Heart right ventricle (tissue), 16 donors: ENCODE measurements around the gene MB. TPM values are rescaled to one million over a fixed set of nuclear protein-coding genes. Genes with fewer than 3 reads are reported as not detected.
A peak's percentile ranks its signal among the peaks of the same experiment; 100 is the strongest.

Experiments
- ATAC-seq, 8 donors: fragments of 200-7000 bp; cut with Tn5 transposase; one replicate each; pipeline ENCODE4 v1.9.1; 2020; ENCODE audit warnings: mild to moderate bottlenecking in 8 of 8, moderate library complexity in 8 of 8, moderate number of reproducible peaks in 1 of 8
- DNase-seq, 2 donors: peaks; one replicate each; pipeline ENCODE4 v3.0.0-alpha.2; 2020
- H3K27ac ChIP-seq, 10 donors: fragments of 200-600 bp; sonication (generic) in 2 of 10; one replicate each; pipeline versions ENCODE4 v1.5.0 to v1.8.0; 2020 to 2022; ENCODE audit warnings: mild to moderate bottlenecking in 3 of 10
- H3K27me3 ChIP-seq, 7 donors: fragments of 200-600 bp; one replicate each; pipeline ENCODE4 v1.8.0; 2021 to 2022; ENCODE audit warnings: mild to moderate bottlenecking in 2 of 7
- H3K36me3 ChIP-seq, 9 donors: fragments of 200-600 bp; sonication (generic) in 1 of 9; one replicate each; pipeline versions ENCODE4 v1.5.0 to v1.8.0; 2020 to 2022; ENCODE audit warnings: mild to moderate bottlenecking in 2 of 9
- H3K4me1 ChIP-seq, 9 donors: fragments of 200-600 bp; sonication (generic) in 1 of 9; one replicate each; pipeline versions ENCODE4 v1.5.0 to v1.8.0; 2020 to 2022; ENCODE audit warnings: mild to moderate bottlenecking in 4 of 9
- H3K4me3 ChIP-seq, 10 donors: fragments of 200-600 bp; sonication (generic) in 2 of 10; one replicate each; pipeline versions ENCODE4 v1.5.0 to v1.8.0; 2020 to 2022; ENCODE audit warnings: mild to moderate bottlenecking in 7 of 10, moderate library complexity in 2 of 10
- H3K9me3 ChIP-seq, 11 donors: fragments of 200-600 bp in 10 of 11; sonication (generic) in 2 of 11; one replicate each; pipeline versions ENCODE4 v1.5.0 to v1.8.0; 2013 to 2022; ENCODE audit warnings: mild to moderate bottlenecking in 2 of 11, control low read depth in 1 of 11, moderate library complexity in 1 of 11
- WGBS, 2 donors: extraction: QIAGEN DNeasy Blood & Tissue Kit; methylation state at CpG; one replicate each; pipeline ENCODE4 v1.1.7; 2013; ENCODE audit warnings: inconsistent platforms in 1 of 2; 5-methylcytosine and 5-hydroxymethylcytosine counted together
- intact Hi-C, 10 donors: fragments of 100-400 bp; cut with DNase I; formaldehyde crosslinking; loops; one replicate each; pipeline versions ENCODE4 v1.11.1 to v1.14.2; 2022
- polyA plus RNA-seq, 2 donors: library from polyadenylated mRNA; stranded (reverse); fragments of 200-250 nt; gene quantifications; one replicate each; pipeline ENCODE4 v1.2.3, GENCODE V29; 2013
- total RNA-seq, 10 donors: library from RNA; stranded (reverse); fragmentation: NEBNext Ultra II Directional in 3 of 10; extraction: Animal tissue kit (Norgen Biotek cat#: 25700) in 3 of 10; gene quantifications; one replicate each; pipeline versions ENCODE4 v1.2.1 to v1.2.4, GENCODE V29; 2021 to 2023
- TF ChIP-seq, protein P1 (sequence below), 9 donors: fragments of 200-600 bp; sonication (generic) in 2 of 9; IDR thresholded peaks; one replicate each; pipeline versions ENCODE4 v1.5.0 to v1.8.0; 2021 to 2022; ENCODE audit warnings: antibody characterized with exemption in 9 of 9, mild to moderate bottlenecking in 5 of 9, moderate library complexity in 1 of 9
- donor health status: Arrhythmogenic right ventricular cardiomyopathy.
- donor health status: ischemic (EF 13 %, LVEDD 7.1; RV severe dilation, severe dysfunction).
- donor health status: healthy with polysubstance abuse.
- donor health status: DM: no; HTN: yes; CAD: no.
- donor health status: DM: no; HTN: no; CAD: no.
- donor health status: ischemic (EF 25% LVEDD 6.9; RV normal size, moderate dysfunction).
- donor health status: ischemic (EF 25% LVEDD 5.7; RV mildly dilated, moderate dysfunction).
- donor health status: healthy.
- donor health status: DM: yes; HTN: yes; CAD: no.
- donor health status: Ischemic cardiomyopathy.
- donor health status: ischemic (EF 35%, LVEDD 5.7; RV mildly dilated, moderate dysfunction).
- donor health status: nonischemic (EF 11% LVEDD 7.7; RV severe dilation, severe dysfunction).
- donor health status: DM: yes; HTN: yes; CAD: no.
- donor health status: PGD.
- donor health status: ischemic (EF 29% LVEDD 5.4; RV normal size, mild dysfunction).
- donor health status: nonischemic (EF 23%, LVEDD 6.1; RV moderate dilation, normal function).

The MB gene
- total and polyA plus RNA-seq, 12 donors: 8,931 to 22,407 (median 13,517) TPM

DNA sequence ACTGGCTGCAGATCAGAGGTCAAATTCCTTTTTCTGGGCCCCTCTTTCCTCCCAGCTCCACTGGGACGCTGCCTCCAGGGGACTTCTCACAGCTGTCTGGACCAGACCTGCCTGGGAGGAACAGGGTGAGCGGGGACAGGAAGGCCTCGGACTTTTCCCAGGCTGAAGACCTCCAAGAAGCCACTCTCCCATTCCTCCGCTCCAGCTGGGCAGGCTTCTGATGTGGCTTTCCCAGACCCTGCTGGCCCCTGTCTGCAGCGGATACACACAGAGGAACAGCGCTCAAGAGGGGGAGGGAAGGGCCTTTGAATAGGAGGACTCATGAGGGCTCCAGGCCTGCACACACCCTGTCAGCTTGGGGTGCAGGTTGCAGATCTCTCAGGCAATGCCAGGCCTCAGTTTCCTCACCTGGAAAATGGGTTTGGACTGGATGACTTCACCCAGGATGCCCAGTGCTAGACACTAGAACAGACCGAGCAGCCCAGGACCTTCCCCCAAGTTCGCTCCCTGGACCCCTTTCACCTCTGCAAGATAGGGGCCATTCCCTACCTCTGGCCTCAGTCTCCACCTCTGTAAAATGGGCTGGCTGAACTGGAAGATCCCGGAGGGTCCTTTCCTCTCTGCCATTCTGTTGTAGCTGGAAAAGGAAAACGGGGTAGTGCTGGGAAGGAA lies 36.6 kb downstream of the MB start:
- Histone ChIP-seq H3K4me3 (no peak overlapping the region), H3K27ac (peak overlapping the region in 6 of 10 donors; percentile 4 to 48 (median 38)), H3K27me3 (no peaks in the 10 kb centered on the region), H3K9me3 (no peaks in the 10 kb centered on the region), H3K4me1 (peaks cover 0 to 22% (median 8%) of the 10 kb centered on the region in 9 donors), H3K36me3 (no peaks in the 10 kb centered on the region)
- DNase-seq: peak; percentile 64 to 65
- TF ChIP-seq, protein P1, sequence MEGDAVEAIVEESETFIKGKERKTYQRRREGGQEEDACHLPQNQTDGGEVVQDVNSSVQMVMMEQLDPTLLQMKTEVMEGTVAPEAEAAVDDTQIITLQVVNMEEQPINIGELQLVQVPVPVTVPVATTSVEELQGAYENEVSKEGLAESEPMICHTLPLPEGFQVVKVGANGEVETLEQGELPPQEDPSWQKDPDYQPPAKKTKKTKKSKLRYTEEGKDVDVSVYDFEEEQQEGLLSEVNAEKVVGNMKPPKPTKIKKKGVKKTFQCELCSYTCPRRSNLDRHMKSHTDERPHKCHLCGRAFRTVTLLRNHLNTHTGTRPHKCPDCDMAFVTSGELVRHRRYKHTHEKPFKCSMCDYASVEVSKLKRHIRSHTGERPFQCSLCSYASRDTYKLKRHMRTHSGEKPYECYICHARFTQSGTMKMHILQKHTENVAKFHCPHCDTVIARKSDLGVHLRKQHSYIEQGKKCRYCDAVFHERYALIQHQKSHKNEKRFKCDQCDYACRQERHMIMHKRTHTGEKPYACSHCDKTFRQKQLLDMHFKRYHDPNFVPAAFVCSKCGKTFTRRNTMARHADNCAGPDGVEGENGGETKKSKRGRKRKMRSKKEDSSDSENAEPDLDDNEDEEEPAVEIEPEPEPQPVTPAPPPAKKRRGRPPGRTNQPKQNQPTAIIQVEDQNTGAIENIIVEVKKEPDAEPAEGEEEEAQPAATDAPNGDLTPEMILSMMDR (IDR thresholded peaks at IDR 0.05): no peak
- WGBS, 2 donors: 82% methylated on average over 10 of the region's 10 CpGs
- intact Hi-C loops: loop anchor here in 8 of 10 donors (5.0 to 10.0 kb wide), 4 partner anchors 116 to 233 kb away; no protein-coding TSS in a partner anchor
- peak in 7 of 8 donors; percentile 19 to 64 (median 38) for ATAC-seq

DNA sequence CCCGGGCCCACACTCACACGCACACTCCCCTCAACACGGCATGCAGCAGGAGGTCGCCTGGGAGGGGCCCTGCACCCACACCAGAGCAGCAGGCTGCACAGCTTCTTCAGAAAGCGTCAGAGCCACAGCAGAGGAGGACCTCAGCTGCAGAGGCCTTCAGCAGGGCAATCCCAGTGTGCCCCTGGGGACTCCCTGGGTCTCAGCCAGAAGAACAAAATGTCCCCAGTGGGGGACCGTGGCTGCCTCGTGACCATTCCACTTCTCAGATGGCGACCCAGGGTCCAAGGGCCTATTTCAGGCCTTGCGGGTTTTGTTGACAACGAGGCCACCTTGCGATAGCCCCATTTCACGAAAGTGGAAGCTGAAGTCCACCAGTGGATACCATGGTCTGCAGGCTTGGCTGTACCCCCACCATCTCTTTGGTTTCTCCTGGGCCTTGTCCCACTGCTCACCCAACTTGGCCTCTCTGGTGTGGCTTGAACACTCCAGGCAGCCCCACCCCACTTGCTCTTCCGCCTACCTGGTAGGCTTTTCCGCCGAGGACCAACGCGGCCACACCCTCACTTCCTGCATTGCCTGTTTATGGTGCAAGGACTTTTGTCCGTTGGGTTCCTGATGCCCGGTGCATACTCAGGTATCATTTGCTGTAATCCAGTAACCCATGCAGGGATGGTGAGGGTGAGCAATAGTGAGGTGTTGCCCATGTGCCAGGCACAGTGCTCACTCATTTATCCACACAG lies 38.1 kb downstream of the MB start:
- H3K4me3 ChIP-seq: no peak overlapping the region
- no peaks in the 10 kb centered on the region for H3K9me3 ChIP-seq
- no peaks in the 10 kb centered on the region for H3K27me3 ChIP-seq
- DNase-seq: peak; percentile 47 to 61
- 84 to 88% methylated on average over 19 of the region's 19 CpGs for WGBS, 2 donors
- TF ChIP-seq, protein P1 (IDR thresholded peaks at IDR 0.05): no peak
- intact Hi-C loops: loop anchor here in 1 of 10 donors (5.0 kb wide), 1 partner anchor 52 kb away; no protein-coding TSS in a partner anchor
- H3K36me3 ChIP-seq: no peaks in the 10 kb centered on the region
- peaks cover 0 to 29% (median 8%) of the 10 kb centered on the region in 9 donors for H3K4me1 ChIP-seq
- H3K27ac ChIP-seq: peak overlapping the region in 4 of 10 donors; percentile 6 to 61 (median 38)
- peak; percentile 9 to 47 (median 20) for ATAC-seq

DNA sequence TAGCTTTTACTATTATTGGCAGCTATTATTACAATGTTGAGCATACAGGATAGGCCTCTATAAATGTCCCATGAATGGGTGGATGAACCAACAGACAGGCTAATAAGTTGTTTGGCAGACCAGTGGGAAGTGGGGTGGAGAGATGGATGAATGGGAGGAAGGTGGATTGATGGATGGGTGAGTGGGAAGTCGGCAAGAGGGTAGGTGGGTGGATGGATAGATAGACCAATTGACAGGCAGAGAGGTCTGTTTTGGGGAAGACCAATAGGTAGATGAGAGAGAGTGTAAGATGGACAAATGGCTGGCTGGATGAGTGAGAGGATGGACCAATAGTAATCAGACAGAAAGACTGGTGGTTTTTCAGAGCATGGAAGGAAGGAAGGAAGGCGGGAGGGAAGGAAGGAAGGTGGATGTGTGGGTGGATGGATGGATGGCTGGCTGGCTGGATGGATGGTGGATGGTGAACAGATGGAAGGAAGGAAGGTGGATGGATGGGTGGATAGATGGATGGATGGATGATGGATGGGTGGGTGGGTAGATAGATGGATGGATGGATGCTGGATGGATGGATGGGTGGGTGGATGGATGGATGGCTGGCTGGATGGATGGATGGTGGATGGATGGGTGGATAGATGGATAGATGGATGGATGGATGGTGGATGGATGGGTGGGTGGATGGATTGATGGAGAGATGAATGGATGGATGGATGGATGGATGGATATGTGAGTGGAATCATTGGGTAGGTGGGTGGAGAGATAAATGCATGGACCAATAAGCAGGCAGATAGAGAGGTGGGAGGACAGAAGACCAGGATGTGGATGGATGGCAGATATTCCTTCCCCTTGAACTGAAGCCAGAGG lies 39.1 kb downstream of the MB start:
- TF ChIP-seq, protein P1 (IDR thresholded peaks at IDR 0.05): no peak
- no peak overlapping the region for H3K27ac ChIP-seq

DNA sequence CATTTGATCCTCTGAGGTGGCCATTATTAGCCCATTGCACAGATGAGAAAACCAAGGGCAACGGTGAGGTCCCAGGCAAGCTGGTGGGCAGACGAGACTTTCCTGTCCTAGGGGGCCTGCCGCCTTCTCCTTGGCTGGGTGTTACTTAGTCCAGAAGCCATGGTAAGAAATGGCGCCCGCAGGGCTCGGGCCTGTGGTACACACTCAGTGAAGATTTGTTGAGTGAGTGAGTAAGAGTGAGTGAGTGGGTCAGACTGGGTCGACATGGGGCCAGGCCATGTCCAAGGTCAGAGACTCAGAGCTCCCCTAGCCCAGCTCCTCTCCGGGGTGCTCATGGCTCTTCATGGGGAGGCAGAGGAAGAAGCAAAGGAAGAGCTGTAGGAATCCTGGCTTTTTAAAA lies 40.5 kb downstream of the MB start:
- ATAC-seq (no peak), DNase-seq (no peak)
- Histone ChIP-seq H3K4me1 (peaks cover 0 to 13% (median 0%) of the 10 kb centered on the region in 9 donors), H3K4me3 (no peak overlapping the region), H3K27me3 (no peaks in the 10 kb centered on the region), H3K36me3 (no peaks in the 10 kb centered on the region), H3K9me3 (no peaks in the 10 kb centered on the region), H3K27ac (no peak overlapping the region)
- TF ChIP-seq, protein P1 (IDR thresholded peaks at IDR 0.05): no peak
- WGBS, 2 donors: 87 to 89% methylated on average over 8 of the region's 8 CpGs
- intact Hi-C loops: loop anchor here in 1 of 10 donors (5.0 kb wide), 1 partner anchor 49 kb away; no protein-coding TSS in a partner anchor

More for the DNA sequence above, 39.1 kb downstream of the MB start:
- WGBS, 2 donors: 90 to 91% methylated on average over 2 of the region's 2 CpGs
- intact Hi-C loops: loop anchor here in 1 of 10 donors (5.0 kb wide), 1 partner anchor 51 kb away; no protein-coding TSS in a partner anchor
- H3K4me3 ChIP-seq: no peak overlapping the region
- no peaks in the 10 kb centered on the region for H3K36me3 ChIP-seq
- H3K4me1 ChIP-seq: peaks cover 0 to 24% (median 4%) of the 10 kb centered on the region in 9 donors
- ATAC-seq: no peak
- no peak for DNase-seq
- H3K9me3 ChIP-seq: no peaks in the 10 kb centered on the region
- H3K27me3 ChIP-seq: no peaks in the 10 kb centered on the region
